HK-2 (cell line): ENCODE data around the gene PAFAH1B1.
"Not testable (repeated sequence)": the region's sequence is repeated elsewhere in the genome, so short reads cannot be mapped to it uniquely, and the experiment has no call there.

Experiments
- DNase-seq: peaks from one replicate; pipeline ENCODE4 v3.0.0-alpha.2; 2018; ENCODE audit not compliant: unreplicated experiment

Gene PAFAH1B1

DNA sequence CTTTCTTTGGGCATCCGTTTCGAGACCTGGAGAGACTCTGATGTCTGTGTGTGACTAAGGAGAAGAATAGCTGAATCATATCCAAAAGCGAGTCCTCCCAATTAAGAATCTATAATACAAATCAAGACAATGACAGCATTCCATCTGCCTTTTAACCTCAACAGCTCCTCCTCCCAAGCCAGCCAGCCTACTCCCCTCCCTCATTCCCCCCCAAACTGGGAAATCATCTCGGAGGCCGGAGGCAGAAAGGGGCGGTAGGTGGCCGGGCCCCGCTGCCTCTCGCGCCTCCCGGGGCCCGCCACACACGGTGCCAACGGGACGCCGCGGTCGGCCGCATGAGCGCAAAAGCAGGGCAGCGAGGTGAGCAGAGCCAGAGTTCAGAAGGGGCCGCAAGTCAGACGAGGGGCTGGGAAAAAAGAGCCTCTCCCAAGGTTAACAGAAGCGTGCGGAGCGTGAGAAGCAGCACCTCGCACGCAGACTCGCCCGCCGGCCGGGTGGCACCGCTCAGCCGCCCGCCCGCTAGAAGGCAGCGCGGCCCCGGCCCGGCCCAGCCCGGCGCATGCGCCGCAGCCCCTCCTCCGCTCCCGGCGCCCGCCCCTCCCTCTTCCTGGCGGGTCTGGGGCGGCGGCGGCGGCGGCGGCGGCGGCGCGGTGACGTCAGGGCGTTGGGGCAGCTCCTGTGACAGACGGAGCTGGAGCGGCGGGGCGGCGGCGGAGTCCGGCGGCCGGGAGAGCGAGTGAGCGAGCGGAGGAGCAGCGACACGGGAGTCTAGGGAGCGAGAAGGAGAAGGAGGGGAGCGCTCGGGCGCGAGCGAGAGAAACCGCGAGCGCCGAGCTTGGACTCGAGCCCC is at the start of gene PAFAH1B1:
TSS of gene PAFAH1B1 (plus strand) at position 684 of the 850 bp plus-strand sequence. CDS start 44,635 bp downstream, outside the sequence.
- DNase-seq, result peak; percentile 92

DNA sequence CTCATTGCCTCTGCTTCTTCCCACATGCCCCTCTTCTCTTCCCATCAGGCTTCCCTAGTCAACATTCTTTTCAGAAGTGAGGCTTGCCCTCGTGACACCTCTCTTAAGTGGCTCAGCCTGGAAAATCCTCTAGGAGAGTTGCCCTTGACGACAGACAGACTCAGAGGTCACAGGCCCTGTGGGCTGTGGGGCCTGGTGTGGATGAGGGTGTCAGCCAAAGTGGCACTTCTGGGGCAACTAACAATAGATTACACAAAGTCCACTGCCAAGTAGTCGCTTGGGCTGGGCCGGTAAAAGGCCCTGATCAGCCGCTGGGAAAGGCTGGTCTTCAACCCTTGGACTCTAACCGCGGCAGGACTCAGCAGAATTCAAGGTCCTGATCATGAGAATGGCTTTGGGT is 48.1 kb upstream of the PAFAH1B1 start:
- DNase-seq, result no peak

DNA sequence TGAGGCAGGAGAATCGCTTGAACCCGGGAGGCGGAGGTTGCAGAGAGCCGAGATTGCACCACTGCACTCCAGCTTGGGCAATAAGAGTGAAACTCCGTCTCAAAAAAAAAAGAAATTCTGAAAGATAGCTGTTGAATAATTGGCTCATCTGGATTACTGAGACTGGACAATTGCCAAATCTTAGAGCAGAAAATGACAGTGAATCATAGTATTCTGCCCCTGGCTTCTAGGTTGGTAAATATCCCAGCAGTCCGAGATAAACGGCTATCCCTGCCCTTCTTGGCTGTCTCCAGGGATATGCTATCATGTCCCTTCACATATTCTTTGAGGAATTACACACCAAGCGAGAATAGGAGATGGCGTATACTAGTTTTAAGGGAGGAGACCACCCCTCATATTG is 46.3 kb upstream of the PAFAH1B1 start:
- DNase-seq, result no peak

DNA sequence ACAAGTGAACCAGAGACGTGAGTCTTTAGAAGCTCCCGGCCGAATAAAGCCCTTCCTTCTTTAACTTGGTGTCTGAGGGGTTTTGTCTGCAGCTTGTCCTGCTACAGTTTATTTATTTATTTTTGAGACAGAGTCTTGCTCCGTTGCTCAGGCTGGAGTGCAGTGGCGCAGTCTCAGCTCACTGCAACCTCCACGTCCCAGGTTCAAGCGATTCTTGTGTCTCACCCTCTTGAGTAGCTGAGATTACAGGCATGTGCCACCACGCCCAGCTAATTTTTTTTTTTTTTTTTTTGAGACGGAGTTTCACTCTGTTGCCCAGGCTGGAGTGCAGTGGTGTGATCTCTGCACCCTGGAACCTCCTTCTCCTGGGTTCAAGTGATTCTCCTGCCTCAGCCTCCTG is 45.4 kb upstream of the PAFAH1B1 start:
- DNase-seq, result not testable (repeated sequence)

DNA sequence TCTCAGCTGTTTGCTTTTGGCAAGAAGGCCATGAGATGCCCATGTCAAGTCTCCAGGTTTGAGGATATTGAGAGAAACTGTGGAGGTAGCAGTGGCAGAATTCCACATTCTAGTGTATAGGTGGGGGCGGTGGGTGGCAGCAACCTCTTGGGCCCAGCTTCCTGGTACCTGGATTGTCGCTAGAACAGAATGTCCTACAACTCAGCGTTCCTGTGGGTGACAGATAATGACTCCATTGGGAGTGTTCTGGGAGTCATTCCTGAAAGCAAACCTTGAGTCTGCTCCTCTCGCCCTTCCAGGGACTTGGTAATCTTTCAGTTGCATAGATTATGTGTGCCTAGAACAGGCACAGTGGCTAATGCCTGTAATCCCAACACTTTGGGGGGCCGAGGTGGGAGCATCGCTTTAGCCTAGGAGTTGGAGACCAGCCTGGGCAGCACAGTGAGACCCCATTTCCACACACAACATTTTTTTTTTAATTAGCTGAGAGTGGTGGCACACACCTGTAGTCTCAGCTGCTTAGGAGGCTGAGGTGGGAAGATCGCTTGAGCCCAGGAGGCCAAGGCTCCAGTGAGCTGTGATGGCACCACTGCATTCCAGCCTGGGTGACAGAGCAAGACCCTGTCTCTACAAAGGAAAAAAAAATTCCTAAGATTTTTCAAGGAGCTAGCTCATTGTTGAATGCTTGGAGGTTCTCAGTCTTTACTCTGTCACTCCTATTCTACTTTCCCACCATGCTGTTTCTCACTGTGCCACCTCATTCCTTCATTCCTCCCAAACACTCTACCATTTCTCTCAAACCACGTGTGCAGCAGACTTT is 43.9 kb upstream of the PAFAH1B1 start:
- DNase-seq, result no peak

DNA sequence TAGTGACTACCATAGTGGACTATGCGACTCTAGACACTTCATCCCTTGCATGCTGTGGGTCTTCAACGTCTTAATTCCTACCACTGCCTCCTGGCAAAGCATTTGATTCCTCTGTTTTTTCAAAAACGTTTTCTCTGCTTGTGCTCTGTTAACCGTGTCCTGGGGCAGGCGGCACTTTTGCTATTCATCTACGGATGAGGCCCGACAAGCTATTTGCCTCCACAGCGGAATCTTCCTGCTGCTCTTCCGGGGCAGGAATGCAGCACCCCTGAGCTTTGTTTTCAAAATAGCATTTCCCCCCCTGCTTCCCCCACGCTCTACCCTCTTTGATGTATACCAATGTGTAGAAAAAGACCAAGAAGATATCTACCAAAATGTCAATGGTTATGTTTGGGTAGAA is 42.0 kb upstream of the PAFAH1B1 start:
- DNase-seq, result no peak

DNA sequence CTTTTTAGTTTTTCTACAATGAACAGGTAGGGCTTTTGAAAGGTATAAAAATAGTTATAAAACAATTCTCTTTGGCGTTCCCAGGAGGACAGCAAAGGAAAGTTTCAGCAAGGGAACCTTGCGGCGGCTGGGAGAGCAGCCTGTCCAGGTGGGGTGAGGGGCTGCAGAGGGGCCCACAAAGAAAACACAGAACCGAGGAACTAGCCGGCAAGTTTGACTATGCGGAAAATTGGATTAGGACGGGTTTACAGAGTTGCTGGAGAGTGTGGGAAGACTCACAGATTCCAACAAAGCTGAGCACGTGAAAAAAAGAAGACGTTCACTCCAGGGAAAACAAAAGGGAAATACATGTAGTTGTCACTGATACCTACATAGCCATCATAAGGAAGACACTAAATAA is 41.5 kb upstream of the PAFAH1B1 start:
- no peak for DNase-seq

DNA sequence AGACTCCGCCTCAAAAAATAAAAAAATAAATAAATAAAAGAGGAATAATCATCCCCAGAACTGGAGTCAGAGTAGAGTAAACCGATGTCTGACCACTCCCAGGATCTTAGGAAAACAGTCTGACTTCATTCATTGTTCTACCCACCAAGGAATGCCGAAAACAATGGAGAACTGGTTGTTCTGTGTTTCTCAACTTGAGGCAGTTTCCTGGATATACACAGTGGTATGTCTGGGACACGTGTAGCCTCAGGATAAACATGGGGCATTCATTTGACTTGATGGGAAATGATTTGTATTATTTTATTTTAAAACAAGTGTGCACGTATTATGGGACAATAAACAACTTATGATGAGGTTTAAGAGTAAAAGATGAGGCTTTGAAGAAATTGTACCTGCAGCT is 32.8 kb upstream of the PAFAH1B1 start:
- DNase-seq, result no peak

DNA sequence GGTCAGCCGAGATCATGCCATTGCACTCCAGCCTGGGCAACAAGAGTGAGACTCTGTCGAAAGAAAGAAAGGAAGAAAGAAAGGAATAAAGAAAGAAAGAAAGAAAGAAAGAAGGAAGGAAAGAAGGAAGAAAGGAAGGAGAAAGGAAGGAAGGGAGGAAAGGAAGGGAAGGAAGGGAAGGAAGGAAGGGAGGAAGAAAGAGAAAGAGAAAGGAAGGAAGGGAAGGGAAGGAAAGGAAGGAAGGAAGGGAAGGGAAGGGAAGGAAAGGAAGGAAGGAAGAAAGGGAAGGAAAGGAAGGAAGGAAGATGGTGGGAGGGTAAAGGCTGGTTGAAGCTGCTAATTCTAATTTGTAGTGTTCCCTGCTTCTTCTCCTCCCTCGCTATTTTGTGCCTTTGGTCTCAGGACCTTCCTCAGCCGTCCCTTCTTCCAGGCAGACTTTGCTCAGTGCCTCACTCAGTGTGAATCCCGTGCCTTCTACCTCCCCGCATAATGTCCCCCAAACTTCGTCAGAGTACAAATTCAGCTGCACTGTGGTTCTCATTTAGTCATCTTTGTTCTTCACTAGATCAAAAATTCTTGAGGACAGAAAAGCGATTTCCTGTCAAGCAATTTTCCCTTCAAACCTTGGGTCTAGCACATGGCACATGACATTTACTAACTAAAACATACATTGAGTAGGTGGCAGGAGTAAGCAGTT is 31.1 kb upstream of the PAFAH1B1 start:
- DNase-seq, result no peak

DNA sequence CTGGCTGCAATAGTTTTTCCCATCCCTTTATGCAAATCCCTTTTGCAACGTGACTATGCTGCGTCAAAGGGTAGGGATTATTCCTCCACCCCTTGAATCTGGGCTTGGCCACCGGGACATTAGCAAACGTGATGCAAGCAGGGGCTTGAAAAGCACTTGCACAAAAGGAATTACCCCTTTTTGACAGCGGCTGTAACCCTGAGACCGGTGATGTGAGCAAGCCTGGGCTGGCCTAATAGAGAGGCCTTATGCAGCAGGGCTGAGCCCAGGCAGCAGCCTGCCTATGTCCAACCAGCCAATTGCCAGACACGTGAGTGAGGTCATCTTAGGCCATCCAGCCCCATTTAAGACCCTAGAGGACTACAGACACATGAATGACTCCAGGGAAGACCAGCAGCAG is 30.4 kb upstream of the PAFAH1B1 start:
- no peak for DNase-seq

DNA sequence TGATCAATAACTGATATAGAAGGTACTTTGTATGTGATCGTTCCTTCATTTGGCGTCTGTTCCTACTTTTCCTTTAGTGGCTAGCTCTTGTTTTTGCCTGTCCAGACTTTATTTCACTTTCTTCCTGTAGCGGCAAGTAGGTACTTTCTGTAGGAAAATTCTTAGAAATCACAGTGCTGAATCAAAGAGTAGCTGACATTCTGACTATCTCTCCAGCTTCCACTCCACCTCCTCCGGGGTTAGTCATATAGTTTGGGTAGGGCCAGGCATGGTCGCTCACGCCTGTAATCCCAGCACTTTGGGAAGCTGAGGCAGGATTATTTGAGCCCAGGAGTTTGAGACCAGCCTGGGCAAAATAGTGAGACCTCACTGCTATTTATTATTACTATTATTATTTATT is 29.9 kb upstream of the PAFAH1B1 start:
- no peak for DNase-seq

DNA sequence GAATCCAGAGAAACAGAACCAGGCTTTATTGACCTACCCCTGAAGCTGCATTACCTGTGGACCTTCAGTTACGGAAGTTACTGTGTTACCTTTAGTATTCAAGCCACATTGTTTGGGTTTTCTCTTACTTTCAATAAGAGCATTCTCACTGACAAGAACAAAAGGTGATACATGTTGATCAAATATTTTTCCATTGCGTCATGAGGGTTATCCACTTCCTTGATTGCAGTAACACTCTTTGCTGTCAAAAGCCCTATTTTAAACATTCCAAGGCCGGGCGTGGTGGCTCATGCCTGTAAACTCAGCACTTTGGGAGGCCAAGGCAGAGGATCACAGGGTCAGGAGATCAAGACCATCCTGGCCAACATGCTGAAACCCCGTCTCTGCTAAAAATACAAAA is 28.6 kb upstream of the PAFAH1B1 start:
- DNase-seq, result no peak

DNA sequence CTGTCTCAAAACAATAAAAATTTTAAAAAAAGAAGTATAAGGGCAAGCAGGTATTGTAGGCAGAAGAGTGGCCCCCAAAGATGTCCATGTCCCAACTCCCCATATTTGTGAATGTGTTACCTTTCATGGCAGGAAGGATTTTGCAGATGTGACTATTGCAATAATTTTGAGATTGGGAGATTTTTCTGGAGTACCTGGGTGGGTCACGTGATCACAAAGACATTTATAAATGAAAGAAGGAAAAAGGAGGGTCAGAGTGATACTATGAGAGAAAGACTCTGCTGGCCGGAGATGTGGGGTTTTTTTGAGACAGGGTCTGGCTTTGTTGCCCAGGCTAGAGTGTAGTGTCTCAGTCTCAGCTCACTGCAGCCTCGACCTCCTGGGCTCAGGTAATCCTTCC is 27.4 kb upstream of the PAFAH1B1 start:
- DNase-seq, result no peak

DNA sequence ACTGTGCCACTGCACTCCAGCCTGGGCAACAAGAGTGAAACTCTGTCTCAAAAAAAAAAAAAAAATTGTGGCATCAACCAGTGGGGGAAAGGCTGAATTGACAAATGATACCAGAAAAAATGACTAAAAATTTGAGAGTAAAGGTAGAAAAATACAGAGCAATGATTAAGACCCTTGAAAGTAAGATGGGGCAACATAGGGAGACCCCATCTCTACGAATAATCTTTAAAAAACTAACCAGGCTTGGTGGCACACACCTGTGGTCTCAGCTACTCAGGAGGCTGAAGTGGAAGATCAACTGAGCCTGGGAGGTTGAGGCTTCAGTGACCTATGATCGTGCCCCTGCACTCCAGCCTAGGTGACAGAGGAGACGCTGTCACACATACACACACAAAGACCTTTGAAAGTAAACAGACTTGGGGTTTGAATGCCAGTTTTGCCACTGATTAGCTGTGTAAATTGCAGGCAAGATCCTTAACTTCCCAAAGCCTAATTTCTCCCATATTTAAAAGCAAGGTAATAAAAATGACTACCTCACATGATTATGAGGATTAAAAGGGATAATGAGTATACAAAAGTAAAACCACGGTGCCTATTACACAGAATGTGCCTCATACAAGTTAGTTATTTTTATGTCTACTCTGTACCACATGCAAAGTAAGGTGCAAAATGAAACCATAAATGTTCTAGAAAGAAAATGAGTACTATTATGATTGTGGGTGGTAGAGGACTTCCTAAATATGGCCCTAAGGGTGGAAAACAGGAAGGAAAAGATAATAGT is 21.7 kb upstream of the PAFAH1B1 start:
- DNase-seq, result no peak

DNA sequence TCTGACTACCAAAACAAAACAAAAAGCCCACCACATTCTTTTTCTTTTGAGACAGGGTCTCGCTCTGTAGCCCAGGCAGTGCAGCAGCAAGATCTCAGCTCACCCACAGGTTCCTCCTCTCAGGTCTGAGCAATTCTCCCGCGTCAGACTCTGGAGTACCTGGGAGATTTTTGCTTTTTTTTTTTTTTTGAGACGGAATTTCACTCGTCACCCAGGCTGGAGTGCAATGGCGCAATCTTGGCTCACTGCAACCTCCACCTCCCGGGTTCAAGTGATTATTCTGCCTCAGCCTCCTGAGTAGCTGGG is 21.2 kb upstream of the PAFAH1B1 start:
- DNase-seq, result not testable (repeated sequence)

DNA sequence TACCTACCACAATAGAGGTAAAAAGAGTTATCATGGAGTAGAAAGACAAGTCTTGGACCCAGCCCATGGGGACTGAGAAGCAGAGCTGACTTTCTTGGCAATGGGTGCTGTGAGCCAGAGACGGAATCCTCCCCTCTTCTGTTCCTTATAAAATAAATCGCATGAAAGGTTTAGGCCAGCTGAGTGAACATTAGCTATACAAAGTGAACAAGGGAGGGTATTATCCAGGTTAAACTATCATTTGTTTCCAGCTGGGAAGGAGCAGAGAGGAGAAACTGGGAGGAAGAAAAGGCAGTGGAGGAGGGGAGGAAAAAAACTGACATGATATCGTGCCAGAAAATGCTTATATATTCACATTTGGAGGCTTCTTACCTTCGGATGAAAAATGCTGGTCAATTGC is 13.3 kb upstream of the PAFAH1B1 start:
- no peak for DNase-seq

DNA sequence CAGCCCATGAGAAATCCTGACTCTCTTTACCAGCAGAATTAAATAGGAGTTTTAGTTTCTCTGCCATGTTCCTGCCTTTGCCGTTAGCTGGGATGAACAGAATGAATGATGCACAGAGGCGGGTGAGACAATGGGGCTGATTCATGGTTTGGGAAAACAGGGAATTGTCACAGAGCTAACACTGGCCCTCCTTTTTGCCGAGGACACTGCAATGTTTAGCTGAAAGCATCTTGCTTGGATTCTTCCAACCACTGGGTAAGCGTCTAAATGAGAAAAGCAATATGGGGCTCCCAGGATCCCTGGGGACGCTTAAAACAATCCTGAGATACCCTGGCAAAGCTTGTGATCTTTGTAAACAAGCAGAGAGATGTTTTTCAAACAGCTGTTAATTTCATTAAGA is 12.8 kb upstream of the PAFAH1B1 start:
- DNase-seq, result no peak

DNA sequence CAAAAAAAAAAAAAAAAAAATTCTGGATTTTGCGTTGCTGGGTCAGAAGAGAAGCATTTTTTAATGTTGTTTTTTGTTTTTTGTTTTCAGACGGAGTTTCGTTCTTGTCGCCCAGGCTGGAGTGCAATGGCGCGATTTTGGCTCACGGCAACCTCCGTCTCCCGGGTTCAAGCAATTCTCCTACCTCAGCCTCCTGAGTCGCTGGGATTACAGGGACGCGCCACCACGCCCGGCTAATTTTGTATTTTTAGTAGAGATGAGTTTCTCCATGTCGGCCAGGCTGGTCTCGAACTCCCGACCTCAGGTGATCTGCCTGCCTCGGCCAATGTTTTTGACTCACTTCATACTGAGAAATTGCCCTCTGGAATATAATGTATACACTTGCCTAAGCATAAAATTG is 11.0 kb upstream of the PAFAH1B1 start:
- no peak for DNase-seq

DNA sequence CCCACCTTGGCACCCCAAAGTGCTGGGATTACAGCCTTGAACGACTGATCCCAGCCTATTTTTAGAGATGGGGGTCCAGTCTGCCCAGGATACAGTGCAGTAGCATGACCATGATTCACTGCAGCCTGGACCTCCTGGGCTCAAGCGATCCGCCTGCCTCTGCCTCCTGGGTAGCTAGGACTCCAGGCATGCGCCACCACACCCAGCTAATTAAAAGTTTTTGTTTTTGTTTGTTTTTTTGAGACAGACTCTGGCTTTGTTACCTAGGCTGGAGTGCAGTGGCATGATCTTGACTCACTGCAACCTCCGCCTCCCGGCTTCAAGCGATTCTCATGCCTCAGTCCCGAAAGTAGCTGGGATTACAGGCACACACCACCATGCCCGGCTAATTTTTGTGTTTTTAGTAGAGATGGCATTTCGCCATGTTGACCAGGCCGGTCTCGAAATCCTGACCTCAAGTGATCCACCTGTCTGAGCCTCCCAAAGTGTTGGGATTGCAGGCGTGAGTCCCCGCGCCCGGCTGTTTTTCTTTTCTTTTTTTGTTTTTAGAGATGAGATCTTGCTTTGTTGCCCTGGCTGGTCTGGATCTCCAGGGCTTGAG is 2.3 kb upstream of the PAFAH1B1 start:
- no peak for DNase-seq

DNA sequence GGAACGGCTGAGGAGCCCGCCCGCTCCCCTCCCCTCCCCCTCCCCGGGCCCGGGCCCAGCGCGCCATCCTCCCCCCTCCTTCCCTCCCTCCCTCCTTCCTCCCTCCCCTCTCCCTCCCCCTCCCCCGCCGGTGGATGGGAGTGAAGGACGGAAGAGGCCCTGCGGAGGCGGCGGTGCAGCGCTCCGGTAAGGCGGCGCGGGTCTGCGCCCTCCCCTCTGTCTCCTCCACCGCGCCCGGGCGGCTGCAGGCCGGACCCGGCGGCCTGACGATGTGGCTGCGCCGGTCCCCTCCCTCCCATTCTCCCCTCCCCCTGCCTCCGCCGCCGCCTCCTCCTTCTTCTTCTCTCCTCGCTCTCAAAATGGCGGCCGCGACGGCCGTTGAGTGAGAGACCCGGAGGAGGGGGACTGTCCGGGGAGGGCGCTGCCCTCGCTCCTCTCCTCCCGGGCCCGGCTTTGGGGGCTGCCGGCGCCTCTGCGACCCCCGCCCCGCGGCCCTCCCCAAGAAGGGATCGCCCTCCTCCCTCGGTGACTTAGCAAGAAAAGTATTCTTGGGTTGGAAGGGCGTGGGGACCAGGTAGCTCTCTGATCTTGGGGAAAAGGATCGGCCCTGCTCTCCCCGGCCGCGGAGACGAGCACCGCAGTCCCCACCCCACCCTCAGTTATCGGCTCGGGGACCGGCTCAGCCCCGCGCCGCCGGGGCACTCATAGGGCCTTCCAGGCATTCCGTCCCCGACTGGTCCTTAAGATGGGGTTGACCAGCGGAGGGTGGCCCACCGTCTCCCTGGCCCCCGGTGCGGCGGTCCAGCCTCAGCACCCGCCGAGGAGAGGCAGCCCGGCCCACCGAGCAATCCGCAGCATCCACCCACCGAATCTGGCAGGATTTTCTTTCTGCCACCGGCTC is 617 bp downstream of the PAFAH1B1 start:
- peak; percentile 73 for DNase-seq
